GM23248 (cell line): ENCODE measurements around the gene NCOA3.

Experiments used
- EZH2 ChIP-seq: fragments of 200-600 bp; sonication (generic); IDR thresholded peaks from 2 replicates; pipeline ENCODE4 v1.6.1; 2018; ENCODE audit warnings: antibody characterized with exemption, mild to moderate bottlenecking; ENCODE audit not compliant: insufficient read depth, poor library complexity, severe bottlenecking
- EZH2phosphoT487 ChIP-seq: fragments of 200-600 bp; sonication (generic); IDR thresholded peaks from 2 replicates; pipeline ENCODE4 v1.6.1; 2018; ENCODE audit warnings: antibody characterized with exemption, moderate library complexity, mild to moderate bottlenecking, low read depth; ENCODE audit not compliant: insufficient read depth

- no peak for TF ChIP-seq EZH2
- no peak for TF ChIP-seq EZH2phosphoT487
These were observed 161.8 kb downstream of the NCOA3 start for GRCh38 chr20:47663354-47664067.
